ENCODE measurements around the gene FAM78B.

GRCh38 chr1:166079276-166079675, 87.5 kb downstream of the FAM78B start:
- TF ChIP-seq POLR2A (IDR thresholded peaks at IDR 0.05; ENCODE audit: low read depth, low read length), result no peak
- no peak for TF ChIP-seq TAF1 (IDR thresholded peaks at IDR 0.05; ENCODE audit: borderline replicate concordance, low read depth, low read length)
